ENCODE measurements around the gene M1AP.

- TF ChIP-seq FOXP2 (optimal IDR thresholded peaks at IDR 0.05; ENCODE audit: control extremely low read depth, extremely low read length, insufficient read depth) (no peak), POLR2AphosphoS5 (IDR thresholded peaks at IDR 0.05; ENCODE audit: borderline replicate concordance, low read depth, low read length) (no peak)
Measured at GRCh38 chr2:74562126-74562775, 85.9 kb downstream of the M1AP start.
